CD8-positive, alpha-beta memory T cell (primary cell): ENCODE results near the gene DYNC1H1. TPM values are rescaled to one million over a fixed set of nuclear protein-coding genes. Genes with fewer than 3 reads are reported as not detected.

Experiments
- CTCF ChIA-PET: fragments of 350-600 bp; sonication (Branson Sonifier 250); formaldehyde crosslinking; loops from one replicate; lab custom pipeline; 2021; ENCODE audit warnings: antibody characterized with exemption; lab: Charles Lee
- POLR2A ChIA-PET: fragments of 350-600 bp; sonication (Branson Sonifier 250); formaldehyde crosslinking; loops from one replicate; lab custom pipeline; 2021; ENCODE audit warnings: antibody characterized with exemption; lab: Charles Lee
- DNase-seq, 5 donors: peaks; one replicate each; pipeline versions ENCODE4 v3.0.0 to v3.0.0-alpha.2; 2020 to 2022; ENCODE audit warnings: mixed read lengths in 1 of 5
- H3K27ac ChIP-seq: one replicate; pipeline ENCODE4 v1.7.0; 2013; ENCODE audit warnings: low read depth, mild to moderate bottlenecking, low read length, moderate library complexity
- H3K27me3 ChIP-seq: 2 replicates; pipeline ENCODE4 v1.7.0; 2013; ENCODE audit warnings: low read length, mild to moderate bottlenecking; ENCODE audit not compliant: insufficient read depth, poor library complexity, severe bottlenecking
- H3K36me3 ChIP-seq: 2 replicates; pipeline ENCODE4 v1.7.0; 2013; ENCODE audit warnings: mild to moderate bottlenecking, low read length, moderate library complexity; ENCODE audit not compliant: insufficient read depth
- H3K4me1 ChIP-seq: 2 replicates; pipeline ENCODE4 v1.7.0; 2013; ENCODE audit warnings: mild to moderate bottlenecking, low read length, moderate library complexity; ENCODE audit not compliant: insufficient read depth
- H3K4me3 ChIP-seq: 2 replicates; pipeline ENCODE4 v1.7.0; 2013; ENCODE audit warnings: mild to moderate bottlenecking, low read length
- H3K9me3 ChIP-seq: 2 replicates; pipeline ENCODE4 v1.7.0; 2013; ENCODE audit warnings: mild to moderate bottlenecking, low read length
- H3K27ac Mint-ChIP-seq, 8 donors: one replicate each; pipeline ENCODE4 v1.8.0; 2020 to 2021; ENCODE audit warnings: mixed read lengths in 8 of 8, mild to moderate bottlenecking in 6 of 8, inconsistent platforms in 3 of 8, moderate library complexity in 3 of 8
- H3K27me3 Mint-ChIP-seq, 2 donors: one replicate each; pipeline ENCODE4 v1.8.0; 2020 to 2021; ENCODE audit warnings: mixed read lengths in 2 of 2, mild to moderate bottlenecking in 1 of 2, moderate library complexity in 1 of 2
- H3K36me3 Mint-ChIP-seq, 3 donors: one replicate each; pipeline ENCODE4 v1.8.0; 2020 to 2021; ENCODE audit warnings: mixed read lengths in 3 of 3, inconsistent platforms in 1 of 3, mild to moderate bottlenecking in 1 of 3
- H3K4me1 Mint-ChIP-seq, 3 donors: one replicate each; pipeline ENCODE4 v1.8.0; 2020 to 2021; ENCODE audit warnings: mixed read lengths in 3 of 3, inconsistent platforms in 1 of 3, mild to moderate bottlenecking in 1 of 3
- H3K4me3 Mint-ChIP-seq, 7 donors: one replicate each; pipeline ENCODE4 v1.8.0; 2020 to 2021; ENCODE audit warnings: mixed read lengths in 7 of 7, mild to moderate bottlenecking in 6 of 7, moderate library complexity in 4 of 7, inconsistent platforms in 2 of 7
- H3K9me3 Mint-ChIP-seq, 5 donors: one replicate each; pipeline ENCODE4 v1.8.0; 2020 to 2022; ENCODE audit warnings: mixed read lengths in 5 of 5, mild to moderate bottlenecking in 3 of 5, moderate library complexity in 2 of 5, inconsistent platforms in 1 of 5
- polyA plus RNA-seq: library from polyadenylated mRNA; unstranded; fragments of 300-500 nt; fragmentation: Illumina TruSeq; gene quantifications from one replicate; pipeline ENCODE4 v1.2.3, GENCODE V29; 2021
- total RNA-seq, 2 experiments: library from RNA; stranded (reverse); gene quantifications; one replicate each; pipeline ENCODE4 v1.2.3, GENCODE V29; 2021

DYNC1H1 gene
- total and polyA plus RNA-seq, 3 experiments from 2014 or later, result 59.7 to 249 (median 241) TPM

DNA sequence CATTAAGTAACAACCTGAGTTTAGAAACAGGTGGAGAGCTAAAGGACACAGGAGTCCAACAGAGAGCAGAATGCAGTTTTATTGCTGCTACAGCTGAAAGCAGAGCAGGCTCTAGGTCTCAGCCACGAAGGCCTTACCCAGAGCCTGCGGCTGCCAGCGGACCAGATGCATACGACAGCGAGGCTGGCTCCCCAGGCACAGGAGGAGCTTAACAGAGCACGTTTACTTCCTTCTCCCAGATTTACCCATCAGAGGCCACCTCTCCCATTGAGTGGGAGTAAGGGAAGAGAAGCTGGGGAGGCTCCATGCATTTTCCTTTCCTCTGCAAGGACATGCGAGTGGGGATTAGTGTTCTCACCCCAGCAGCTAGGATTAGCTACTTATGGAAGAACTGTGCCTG, 22.6 kb downstream of the DYNC1H1 start:
- Histone ChIP-seq H3K27me3 (no peaks in the 10 kb centered on the region), H3K4me1 (no peaks in the 10 kb centered on the region), H3K9me3 (no peaks in the 10 kb centered on the region), H3K36me3 (peaks cover 59% of the 10 kb centered on the region), H3K27ac (no peak overlapping the region), H3K4me3 (no peak overlapping the region)
- Mint-ChIP-seq H3K4me3 (no peak overlapping the region), H3K9me3 (no peaks in the 10 kb centered on the region), H3K27ac (peak overlapping the region in 2 of 8 donors; percentile 68 to 87), H3K36me3 (peaks cover 21 to 82% (median 33%) of the 10 kb centered on the region in 3 donors), H3K27me3 (no peaks in the 10 kb centered on the region), H3K4me1 (peaks cover 0 to 7% (median 3%) of the 10 kb centered on the region in 3 donors)
- no peak for DNase-seq
- ChIA-PET CTCF (interaction anchor here (1.2 to 1.8 kb wide), 2 partner anchors 25 to 110 kb away, joined by 4 read pairs; no protein-coding TSS in a partner anchor), POLR2A (no interaction called here)

- H3K36me3 Mint-ChIP-seq, result peaks cover 23 to 86% (median 38%) of the 10 kb centered on the region in 3 donors
- POLR2A ChIA-PET, result no interaction called here
These were observed 24.0 kb downstream of the DYNC1H1 start for GRCh38 chr14:101988377-101988776.

GRCh38 chr14:101991352-101991751, 27.0 kb downstream of the DYNC1H1 start:
- peaks cover 78% of the 10 kb centered on the region for H3K36me3 ChIP-seq
- H3K4me1 ChIP-seq, result no peaks in the 10 kb centered on the region
- Mint-ChIP-seq H3K36me3 (peaks cover 27 to 89% (median 45%) of the 10 kb centered on the region in 3 donors), H3K27me3 (no peaks in the 10 kb centered on the region), H3K4me1 (peaks cover 0 to 7% (median 3%) of the 10 kb centered on the region in 3 donors), H3K4me3 (no peak overlapping the region), H3K9me3 (no peaks in the 10 kb centered on the region), H3K27ac (peak overlapping the region in 2 of 8 donors; percentile 29 to 65)
- no peak for DNase-seq
- H3K9me3 ChIP-seq, result no peaks in the 10 kb centered on the region
- CTCF ChIA-PET, result interaction anchor here (1.3 kb wide), 1 partner anchor 16 kb away, joined by 4 read pairs; no protein-coding TSS in a partner anchor
- H3K27ac ChIP-seq, result no peak overlapping the region
- POLR2A ChIA-PET, result interaction anchor here (1.3 kb wide), 1 partner anchor 26 kb away, joined by 3 read pairs; no protein-coding TSS in a partner anchor
- H3K4me3 ChIP-seq, result no peak overlapping the region
- no peaks in the 10 kb centered on the region for H3K27me3 ChIP-seq

More at GRCh38 chr14:101988377-101988776, 24.0 kb downstream of the DYNC1H1 start:
- CTCF ChIA-PET, result no interaction called here
- Mint-ChIP-seq H3K27ac (peak overlapping the region in 4 of 8 donors; percentile 6 to 91 (median 44)), H3K4me3 (no peak overlapping the region), H3K9me3 (no peaks in the 10 kb centered on the region), H3K27me3 (no peaks in the 10 kb centered on the region), H3K4me1 (peaks cover 0 to 7% (median 3%) of the 10 kb centered on the region in 3 donors)
- Histone ChIP-seq H3K27me3 (no peaks in the 10 kb centered on the region), H3K27ac (no peak overlapping the region), H3K4me1 (no peaks in the 10 kb centered on the region), H3K4me3 (no peak overlapping the region), H3K9me3 (no peaks in the 10 kb centered on the region), H3K36me3 (peaks cover 73% of the 10 kb centered on the region)
- DNase-seq, result no peak

DNA sequence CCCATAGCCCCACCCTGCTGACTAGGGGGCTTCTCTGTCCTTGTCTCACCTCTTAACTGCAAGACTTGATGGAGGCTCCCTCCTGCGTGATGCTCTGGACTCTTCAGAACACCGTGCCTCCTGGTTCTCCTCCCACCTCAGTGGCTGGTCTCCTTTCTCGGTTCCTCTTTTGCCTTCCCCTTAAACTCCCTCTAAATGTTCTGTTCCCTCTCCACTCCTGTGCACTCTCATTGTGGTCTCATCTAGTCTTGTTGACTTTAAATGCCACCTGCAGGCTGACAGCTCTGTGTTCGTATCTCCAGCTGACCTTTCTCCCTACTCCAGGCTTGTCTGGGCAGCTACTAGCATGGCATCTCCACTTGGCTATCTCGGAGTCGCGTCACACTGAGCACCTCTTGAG, 28.3 kb downstream of the DYNC1H1 start:
- peaks cover 68% of the 10 kb centered on the region for H3K36me3 ChIP-seq
- H3K4me1 Mint-ChIP-seq, result peaks cover 0 to 7% (median 3%) of the 10 kb centered on the region in 3 donors
- peaks cover 26 to 89% (median 45%) of the 10 kb centered on the region in 3 donors for H3K36me3 Mint-ChIP-seq
- no peak overlapping the region for H3K4me3 ChIP-seq
- ChIA-PET CTCF (interaction anchor here (1.3 kb wide), 1 partner anchor 14 kb away, joined by 4 read pairs; no protein-coding TSS in a partner anchor), POLR2A (no interaction called here)
- H3K9me3 Mint-ChIP-seq, result no peaks in the 10 kb centered on the region
- H3K4me3 Mint-ChIP-seq, result no peak overlapping the region
- peak overlapping the region in 4 of 8 donors; percentile 30 to 80 (median 66) for H3K27ac Mint-ChIP-seq
- no peaks in the 10 kb centered on the region for H3K27me3 ChIP-seq
- no peaks in the 10 kb centered on the region for H3K4me1 ChIP-seq
- no peaks in the 10 kb centered on the region for H3K9me3 ChIP-seq
- no peak for DNase-seq
- H3K27ac ChIP-seq, result no peak overlapping the region
- H3K27me3 Mint-ChIP-seq, result no peaks in the 10 kb centered on the region

GRCh38 chr14:101997429-101998336, 33.3 kb downstream of the DYNC1H1 start:
- Histone ChIP-seq H3K27ac (no peak overlapping the region), H3K4me3 (no peak overlapping the region), H3K9me3 (no peaks in the 10 kb centered on the region), H3K36me3 (peaks cover 55% of the 10 kb centered on the region), H3K4me1 (no peaks in the 10 kb centered on the region), H3K27me3 (no peaks in the 10 kb centered on the region)
- CTCF ChIA-PET, result no interaction called here
- Mint-ChIP-seq H3K4me3 (no peak overlapping the region), H3K27ac (peak overlapping the region in 3 of 8 donors; percentile 2 to 68 (median 3)), H3K4me1 (peaks cover 0 to 1% (median 0%) of the 10 kb centered on the region in 3 donors), H3K27me3 (no peaks in the 10 kb centered on the region), H3K36me3 (peaks cover 13 to 93% (median 44%) of the 10 kb centered on the region in 3 donors), H3K9me3 (no peaks in the 10 kb centered on the region)
- POLR2A ChIA-PET, result no interaction called here
- no peak for DNase-seq

DNA sequence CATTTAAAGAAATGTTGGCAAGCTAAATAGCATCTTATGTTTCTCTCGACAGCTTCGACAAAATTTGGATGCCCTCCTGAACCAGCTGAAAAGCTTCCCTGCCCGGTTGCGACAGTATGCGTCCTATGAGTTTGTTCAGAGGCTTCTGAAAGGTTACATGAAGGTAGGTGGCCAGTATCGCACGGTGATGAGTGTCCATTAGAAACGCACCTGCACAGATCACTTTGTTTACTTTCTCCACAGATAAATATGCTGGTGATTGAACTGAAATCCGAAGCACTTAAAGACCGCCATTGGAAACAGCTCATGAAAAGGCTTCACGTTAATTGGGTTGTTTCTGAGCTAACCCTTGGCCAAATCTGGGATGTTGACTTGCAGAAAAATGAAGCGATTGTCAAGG, 36.5 kb downstream of the DYNC1H1 start:
- Histone ChIP-seq H3K9me3 (no peaks in the 10 kb centered on the region), H3K27me3 (no peaks in the 10 kb centered on the region), H3K4me1 (no peaks in the 10 kb centered on the region), H3K4me3 (no peak overlapping the region), H3K27ac (no peak overlapping the region), H3K36me3 (peaks cover 58% of the 10 kb centered on the region)
- no peak overlapping the region for H3K27ac Mint-ChIP-seq
- no peak overlapping the region for H3K4me3 Mint-ChIP-seq
- no peaks in the 10 kb centered on the region for H3K27me3 Mint-ChIP-seq
- peaks cover 0 to 1% (median 0%) of the 10 kb centered on the region in 3 donors for H3K4me1 Mint-ChIP-seq
- no peaks in the 10 kb centered on the region for H3K9me3 Mint-ChIP-seq
- DNase-seq, result no peak
- H3K36me3 Mint-ChIP-seq, result peaks cover 12 to 91% (median 32%) of the 10 kb centered on the region in 3 donors
- POLR2A ChIA-PET, result no interaction called here
- CTCF ChIA-PET, result interaction anchor here (1.4 kb wide), 1 partner anchor 96 kb away, joined by 4 read pairs; no protein-coding TSS in a partner anchor

DNA sequence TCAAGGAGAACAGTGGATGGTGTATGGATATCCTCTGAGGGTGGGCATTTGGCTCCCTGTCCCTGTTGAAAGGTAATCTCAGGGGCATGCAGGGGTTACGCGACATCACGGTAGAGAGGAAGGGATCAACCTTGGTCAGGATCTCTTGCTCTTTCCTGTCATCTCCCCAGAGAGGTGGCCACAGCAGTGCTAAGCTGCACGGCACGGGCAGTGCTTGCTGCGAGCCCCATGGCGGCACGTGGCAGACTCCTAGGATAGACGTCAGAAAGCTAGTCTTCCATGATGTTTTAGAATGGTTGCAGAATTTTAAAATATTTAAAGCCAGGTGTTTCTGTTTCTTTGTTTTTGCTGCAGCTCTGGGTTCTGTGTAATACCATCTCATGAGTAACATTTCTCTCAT, 41.0 kb downstream of the DYNC1H1 start:
- no peaks in the 10 kb centered on the region for H3K4me1 ChIP-seq
- H3K9me3 Mint-ChIP-seq, result no peaks in the 10 kb centered on the region
- no peak overlapping the region for H3K4me3 Mint-ChIP-seq
- no peaks in the 10 kb centered on the region for H3K27me3 ChIP-seq
- no peaks in the 10 kb centered on the region for H3K4me1 Mint-ChIP-seq
- ChIA-PET POLR2A (no interaction called here), CTCF (no interaction called here)
- H3K27ac ChIP-seq, result no peak overlapping the region
- H3K36me3 Mint-ChIP-seq, result peaks cover 27 to 94% (median 27%) of the 10 kb centered on the region in 3 donors
- no peaks in the 10 kb centered on the region for H3K27me3 Mint-ChIP-seq
- peak overlapping the region in 1 of 8 donors; percentile 54 for H3K27ac Mint-ChIP-seq
- no peaks in the 10 kb centered on the region for H3K9me3 ChIP-seq
- no peak overlapping the region for H3K4me3 ChIP-seq
- no peak for DNase-seq
- peaks cover 81% of the 10 kb centered on the region for H3K36me3 ChIP-seq
